Stomach (tissue), 9 donors: Measurements from ENCODE around the gene CD164L2. TPM values are rescaled to one million over a fixed set of nuclear protein-coding genes. Genes with fewer than 3 reads are reported as not detected.

Experiments
- DNase-seq, 2 donors: peaks; one replicate each; pipeline versions ENCODE4 v3.0.0 to v3.0.0-alpha.2; 2013 to 2019
- H3K27ac ChIP-seq, 5 donors: fragments of 200-600 bp in 4 of 5; sonication (generic) in 4 of 5; one replicate each; pipeline ENCODE4 v1.5.1; 2013 to 2019; ENCODE audit warnings: mild to moderate bottlenecking in 1 of 5, moderate library complexity in 1 of 5
- H3K27me3 ChIP-seq, 3 donors: fragments of 200-600 bp; sonication (generic); one replicate each; pipeline ENCODE4 v1.5.1; 2017 to 2019; ENCODE audit warnings: mixed run types in 1 of 3
- H3K36me3 ChIP-seq, 4 donors: fragments of 200-600 bp; sonication (generic); 1 replicate in 3 of 4; 2 replicates in 1 of 4; pipeline ENCODE4 v1.5.1; 2016 to 2019
- H3K4me1 ChIP-seq, 4 donors: fragments of 200-600 bp; sonication (generic); one replicate each; pipeline ENCODE4 v1.5.1; 2016 to 2019
- H3K4me3 ChIP-seq, 4 donors: fragments of 200-600 bp; sonication (generic) in 3 of 4; one replicate each; pipeline ENCODE4 v1.5.1; 2016 to 2019; ENCODE audit warnings: mild to moderate bottlenecking in 1 of 4
- H3K9me3 ChIP-seq, 4 donors: fragments of 200-600 bp; sonication (generic); one replicate each; pipeline ENCODE4 v1.5.1; 2016 to 2019
- EP300 ChIP-seq: sonication (generic); formaldehyde crosslinking; IDR thresholded peaks from one replicate; pipeline ENCODE4 v1.6.1; 2017; ENCODE audit warnings: antibody characterized with exemption
- POLR2A ChIP-seq, 4 donors: fragments of 450-650 bp; IDR thresholded peaks; one replicate each; pipeline ENCODE4 v1.6.1; 2016; ENCODE audit warnings: antibody characterized with exemption in 4 of 4, control low read depth in 2 of 4, mild to moderate bottlenecking in 1 of 4, moderate library complexity in 1 of 4
- POLR2AphosphoS5 ChIP-seq, 3 donors: sonication (generic); formaldehyde crosslinking; IDR thresholded peaks; one replicate each; pipeline ENCODE4 v1.6.1; 2016; ENCODE audit warnings: antibody characterized with exemption in 3 of 3
- WGBS, 5 donors: extraction: QIAGEN DNeasy Blood & Tissue Kit in 3 of 5; methylation state at CpG; one replicate each; pipeline versions ENCODE4 v1.1.5 to v1.1.7; 2013 to 2018; 5-methylcytosine and 5-hydroxymethylcytosine counted together
- intact Hi-C: fragments of 100-400 bp; cut with DNase I; formaldehyde crosslinking; loops from one replicate; pipeline ENCODE4 v1.15.1; 2023; ENCODE audit warnings: low total_unique reads
- polyA plus RNA-seq, 3 donors: library from polyadenylated mRNA; stranded (reverse); fragments of 200-250 nt; gene quantifications; one replicate each; pipeline ENCODE4 v1.2.3, GENCODE V29; 2013
- total RNA-seq, 5 donors: library from RNA; depleted of rRNA; stranded (reverse); fragments of >200 nt; gene quantifications; one replicate each; pipeline versions ENCODE4 v1.1.0 to v1.2.3, GENCODE V29; 2014 to 2016
- TF ChIP-seq, protein P1 (sequence below), 7 experiments: fragments of 450-650 bp in 4 of 7; fragments of 200-600 bp in 3 of 7; sonication (generic) in 3 of 7; IDR thresholded peaks; one replicate each; pipeline ENCODE4 v1.5.1; 2016 to 2019; ENCODE audit warnings: antibody characterized with exemption in 7 of 7, control low read depth in 2 of 7, mild to moderate bottlenecking in 1 of 7
- donor health status: healthy with polysubstance abuse.
- donor health status: Bipolar disorder and iron deficiency.
- donor health status: healthy.

CD164L2 gene
- total and polyA plus RNA-seq, 8 donors: 1.5 to 8.7 TPM; not detected in 6

DNA sequence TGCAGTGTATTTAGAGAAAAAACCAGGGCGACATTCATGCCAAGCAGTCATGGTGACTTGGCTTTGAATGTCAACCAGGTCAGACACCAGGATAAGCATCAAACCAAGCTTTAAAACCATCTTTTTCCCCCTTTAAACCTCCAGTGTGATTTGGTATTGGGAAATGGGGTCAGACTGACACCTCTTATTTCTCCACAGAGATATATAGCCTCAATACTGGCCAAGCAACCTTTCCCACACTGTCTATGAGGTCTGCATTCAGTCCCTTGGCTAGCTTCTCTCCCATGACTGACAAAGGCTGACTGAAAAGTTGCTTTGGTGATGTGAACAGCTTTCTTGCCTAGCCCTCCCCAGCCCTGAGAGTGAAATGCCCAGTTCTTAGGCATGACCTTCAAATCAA, 31.0 kb upstream of the CD164L2 start:
- TF ChIP-seq, protein P1, sequence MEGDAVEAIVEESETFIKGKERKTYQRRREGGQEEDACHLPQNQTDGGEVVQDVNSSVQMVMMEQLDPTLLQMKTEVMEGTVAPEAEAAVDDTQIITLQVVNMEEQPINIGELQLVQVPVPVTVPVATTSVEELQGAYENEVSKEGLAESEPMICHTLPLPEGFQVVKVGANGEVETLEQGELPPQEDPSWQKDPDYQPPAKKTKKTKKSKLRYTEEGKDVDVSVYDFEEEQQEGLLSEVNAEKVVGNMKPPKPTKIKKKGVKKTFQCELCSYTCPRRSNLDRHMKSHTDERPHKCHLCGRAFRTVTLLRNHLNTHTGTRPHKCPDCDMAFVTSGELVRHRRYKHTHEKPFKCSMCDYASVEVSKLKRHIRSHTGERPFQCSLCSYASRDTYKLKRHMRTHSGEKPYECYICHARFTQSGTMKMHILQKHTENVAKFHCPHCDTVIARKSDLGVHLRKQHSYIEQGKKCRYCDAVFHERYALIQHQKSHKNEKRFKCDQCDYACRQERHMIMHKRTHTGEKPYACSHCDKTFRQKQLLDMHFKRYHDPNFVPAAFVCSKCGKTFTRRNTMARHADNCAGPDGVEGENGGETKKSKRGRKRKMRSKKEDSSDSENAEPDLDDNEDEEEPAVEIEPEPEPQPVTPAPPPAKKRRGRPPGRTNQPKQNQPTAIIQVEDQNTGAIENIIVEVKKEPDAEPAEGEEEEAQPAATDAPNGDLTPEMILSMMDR (IDR thresholded peaks at IDR 0.05): no peak
- no peak for TF ChIP-seq POLR2AphosphoS5 (IDR thresholded peaks at IDR 0.05)
- Histone ChIP-seq H3K36me3 (peaks cover 90 to 96% (median 94%) of the 10 kb centered on the region in 4 donors), H3K4me1 (peaks cover 18 to 43% (median 32%) of the 10 kb centered on the region in 4 donors), H3K4me3 (no peak overlapping the region), H3K27ac (peak overlapping the region in 1 of 5 donors; percentile 8), H3K27me3 (no peaks in the 10 kb centered on the region), H3K9me3 (no peaks in the 10 kb centered on the region)
- intact Hi-C loops: no loop called here
- no peak for DNase-seq
- 82 to 100% (median 91%) methylated on average over 1 of the region's 1 CpG for WGBS, 5 donors

DNA sequence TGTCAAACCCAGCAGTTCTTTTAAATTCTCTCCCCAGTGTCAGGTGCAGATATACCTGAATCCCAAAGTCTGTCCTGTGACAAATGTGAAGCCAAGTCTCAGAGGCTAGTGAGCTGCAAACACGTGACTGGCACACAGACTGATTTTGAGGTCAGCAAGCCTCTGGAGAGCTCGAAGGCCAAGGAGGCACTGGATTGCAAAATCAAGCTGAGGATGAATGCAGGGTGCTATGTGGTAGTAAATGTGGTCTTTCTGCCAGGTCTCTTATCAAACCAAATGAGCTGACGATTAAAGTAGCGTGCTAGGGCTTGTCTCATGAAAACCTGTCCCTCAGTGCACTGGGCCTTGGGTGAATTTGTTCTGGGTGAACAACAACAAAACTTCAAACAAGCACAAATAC, 29.9 kb upstream of the CD164L2 start:
- Histone ChIP-seq H3K27me3 (no peaks in the 10 kb centered on the region), H3K4me3 (no peak overlapping the region), H3K4me1 (peaks cover 8 to 32% (median 21%) of the 10 kb centered on the region in 4 donors), H3K9me3 (no peaks in the 10 kb centered on the region), H3K27ac (no peak overlapping the region), H3K36me3 (peaks cover 96 to 100% (median 98%) of the 10 kb centered on the region in 4 donors)
- TF ChIP-seq POLR2A (IDR thresholded peaks at IDR 0.05) (no peak), EP300 (no peak), POLR2AphosphoS5 (IDR thresholded peaks at IDR 0.05) (no peak)
- TF ChIP-seq, protein P1 (IDR thresholded peaks at IDR 0.05): no peak
- DNase-seq: no peak
- WGBS, 5 donors: 42 to 74% (median 54%) methylated on average over 4 of the region's 4 CpGs
- intact Hi-C loops: no loop called here

DNA sequence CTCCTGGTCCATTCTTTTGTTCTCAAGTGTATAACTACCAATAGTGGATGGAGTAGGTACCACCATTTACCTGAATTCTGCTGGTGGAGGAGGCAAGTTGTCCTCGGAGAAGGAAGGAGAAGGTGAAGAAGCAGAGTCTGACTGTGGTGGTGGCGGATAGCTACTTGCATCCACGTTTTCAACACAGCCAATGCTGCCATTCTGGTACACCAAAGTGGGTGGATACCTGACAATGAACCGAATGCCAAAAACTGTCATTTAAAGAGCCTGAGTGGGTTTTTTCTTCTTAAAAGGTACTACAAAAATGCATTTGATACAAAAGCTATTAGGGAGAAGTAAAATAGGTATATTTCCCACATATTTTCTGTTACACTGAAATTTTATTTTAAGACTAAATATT, 29.4 kb upstream of the CD164L2 start:
- H3K27ac ChIP-seq: no peak overlapping the region

DNA sequence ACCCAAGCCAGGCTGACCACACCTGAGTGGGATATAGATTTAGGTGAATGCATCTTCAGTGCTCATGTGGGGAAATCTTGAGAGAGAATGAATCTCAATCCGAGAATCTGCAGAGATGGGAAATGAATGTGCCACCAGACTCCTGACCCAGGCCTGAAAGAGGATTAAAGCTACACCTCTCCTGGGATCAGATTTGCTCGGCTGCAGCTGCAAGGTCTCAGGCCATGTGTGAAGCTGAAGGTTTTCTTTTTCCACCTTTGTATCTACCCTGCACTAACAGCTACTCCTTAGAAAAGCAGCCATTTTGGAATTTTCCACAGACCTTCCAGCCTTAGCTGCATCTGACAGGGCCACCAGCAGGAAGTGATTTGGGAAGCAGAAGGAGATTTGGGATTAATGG, 27.6 kb upstream of the CD164L2 start:
- intact Hi-C loops: no loop called here
- 79 to 95% (median 90%) methylated on average over 2 of the region's 2 CpGs for WGBS, 5 donors

More for the DNA sequence above, 29.4 kb upstream of the CD164L2 start:
- DNase-seq: no peak
- no peak overlapping the region for H3K4me3 ChIP-seq
- H3K27me3 ChIP-seq: no peaks in the 10 kb centered on the region
- no peaks in the 10 kb centered on the region for H3K9me3 ChIP-seq
- 83 to 96% (median 90%) methylated on average over 4 of the region's 4 CpGs for WGBS, 5 donors
- intact Hi-C loops: no loop called here
- H3K36me3 ChIP-seq: peaks cover 96 to 100% (median 98%) of the 10 kb centered on the region in 4 donors
- TF ChIP-seq POLR2A (IDR thresholded peaks at IDR 0.05) (no peak), EP300 (no peak), POLR2AphosphoS5 (IDR thresholded peaks at IDR 0.05) (no peak)
- TF ChIP-seq, protein P1 (IDR thresholded peaks at IDR 0.05): no peak
- peaks cover 3 to 31% (median 18%) of the 10 kb centered on the region in 4 donors for H3K4me1 ChIP-seq

More for the DNA sequence above, 27.6 kb upstream of the CD164L2 start:
- DNase-seq: no peak
- TF ChIP-seq POLR2A (IDR thresholded peaks at IDR 0.05) (no peak), POLR2AphosphoS5 (IDR thresholded peaks at IDR 0.05) (no peak), EP300 (no peak)
- TF ChIP-seq, protein P1 (IDR thresholded peaks at IDR 0.05): no peak
- Histone ChIP-seq H3K27me3 (no peaks in the 10 kb centered on the region), H3K36me3 (peaks cover 93 to 98% (median 96%) of the 10 kb centered on the region in 4 donors), H3K27ac (no peak overlapping the region), H3K4me3 (no peak overlapping the region), H3K4me1 (peaks cover 0 to 33% (median 12%) of the 10 kb centered on the region in 4 donors), H3K9me3 (no peaks in the 10 kb centered on the region)
